ENCODE data around the gene GPX4. TPM values are rescaled to one million over a fixed set of nuclear protein-coding genes. Genes with fewer than 3 reads are reported as not detected.

GPX4 gene
- total and polyA plus RNA-seq, 2 experiments from 2014 or later, result 351 to 573 TPM

DNA sequence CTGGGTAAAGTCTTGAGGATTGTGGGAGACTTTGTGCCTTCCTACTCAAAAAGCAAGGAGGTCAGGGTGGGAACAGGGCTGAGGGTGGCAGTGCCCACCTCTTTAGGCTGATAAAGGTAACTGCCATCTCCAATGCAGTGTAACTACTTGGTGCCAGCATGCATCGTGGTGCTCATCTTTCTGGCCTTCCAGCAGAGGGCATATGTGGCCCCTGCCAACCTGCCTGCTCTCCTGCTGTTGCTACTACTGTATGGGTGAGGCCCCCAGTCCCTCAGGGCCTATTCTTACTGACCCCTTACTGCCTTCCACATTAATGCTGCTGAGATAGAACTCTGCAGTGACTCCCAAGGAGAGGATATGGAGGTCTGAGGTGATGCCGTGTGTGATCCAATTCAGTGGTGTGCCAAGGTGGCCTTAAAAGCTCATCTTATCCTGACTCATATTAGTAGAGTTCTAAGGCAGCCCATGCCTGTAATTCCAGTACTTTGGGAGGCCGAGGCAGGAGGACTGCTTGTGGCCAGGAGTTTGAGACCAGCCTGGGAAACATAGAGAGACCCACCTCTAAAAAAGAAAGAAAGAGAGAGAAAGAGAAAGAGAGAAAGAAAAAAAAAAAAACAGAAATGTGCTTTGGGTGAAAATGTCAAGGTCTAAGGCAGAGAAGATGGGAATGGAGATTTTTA, 46.5 kb upstream of the GPX4 start:
- Mint-ChIP-seq H3K4me3 (no peak overlapping the region), H3K9me3 (peaks cover 32% of the 10 kb centered on the region), H3K27me3 (ENCODE audit: insufficient read depth, low read depth, poor library complexity) (peaks cover 9% of the 10 kb centered on the region), H3K36me3 (ENCODE audit: low read depth) (peaks cover 37% of the 10 kb centered on the region), H3K4me1 (no peaks in the 10 kb centered on the region), H3K27ac (no peak overlapping the region)
- H3K27me3 ChIP-seq (ENCODE audit: insufficient read depth), result no peaks in the 10 kb centered on the region
- no peak overlapping the region for H3K4me3 ChIP-seq
- H3K79me2 ChIP-seq (replicated peaks; ENCODE audit: insufficient read depth), result no peaks in the 10 kb centered on the region
- no peaks in the 10 kb centered on the region for H3K4me1 ChIP-seq (ENCODE audit: insufficient read depth)
- ATAC-seq, result no peak
- TF ChIP-seq EZH2 (IDR thresholded peaks at IDR 0.05; ENCODE audit: low read depth, unreplicated experiment) (no peak), ZNF114 (CRISPR knock-in tag; IDR thresholded peaks at IDR 0.05) (no peak), ZNF331 (CRISPR knock-in tag; IDR thresholded peaks at IDR 0.05; ENCODE audit: low read depth) (no peak)
- TF ChIP-seq, protein P1, sequence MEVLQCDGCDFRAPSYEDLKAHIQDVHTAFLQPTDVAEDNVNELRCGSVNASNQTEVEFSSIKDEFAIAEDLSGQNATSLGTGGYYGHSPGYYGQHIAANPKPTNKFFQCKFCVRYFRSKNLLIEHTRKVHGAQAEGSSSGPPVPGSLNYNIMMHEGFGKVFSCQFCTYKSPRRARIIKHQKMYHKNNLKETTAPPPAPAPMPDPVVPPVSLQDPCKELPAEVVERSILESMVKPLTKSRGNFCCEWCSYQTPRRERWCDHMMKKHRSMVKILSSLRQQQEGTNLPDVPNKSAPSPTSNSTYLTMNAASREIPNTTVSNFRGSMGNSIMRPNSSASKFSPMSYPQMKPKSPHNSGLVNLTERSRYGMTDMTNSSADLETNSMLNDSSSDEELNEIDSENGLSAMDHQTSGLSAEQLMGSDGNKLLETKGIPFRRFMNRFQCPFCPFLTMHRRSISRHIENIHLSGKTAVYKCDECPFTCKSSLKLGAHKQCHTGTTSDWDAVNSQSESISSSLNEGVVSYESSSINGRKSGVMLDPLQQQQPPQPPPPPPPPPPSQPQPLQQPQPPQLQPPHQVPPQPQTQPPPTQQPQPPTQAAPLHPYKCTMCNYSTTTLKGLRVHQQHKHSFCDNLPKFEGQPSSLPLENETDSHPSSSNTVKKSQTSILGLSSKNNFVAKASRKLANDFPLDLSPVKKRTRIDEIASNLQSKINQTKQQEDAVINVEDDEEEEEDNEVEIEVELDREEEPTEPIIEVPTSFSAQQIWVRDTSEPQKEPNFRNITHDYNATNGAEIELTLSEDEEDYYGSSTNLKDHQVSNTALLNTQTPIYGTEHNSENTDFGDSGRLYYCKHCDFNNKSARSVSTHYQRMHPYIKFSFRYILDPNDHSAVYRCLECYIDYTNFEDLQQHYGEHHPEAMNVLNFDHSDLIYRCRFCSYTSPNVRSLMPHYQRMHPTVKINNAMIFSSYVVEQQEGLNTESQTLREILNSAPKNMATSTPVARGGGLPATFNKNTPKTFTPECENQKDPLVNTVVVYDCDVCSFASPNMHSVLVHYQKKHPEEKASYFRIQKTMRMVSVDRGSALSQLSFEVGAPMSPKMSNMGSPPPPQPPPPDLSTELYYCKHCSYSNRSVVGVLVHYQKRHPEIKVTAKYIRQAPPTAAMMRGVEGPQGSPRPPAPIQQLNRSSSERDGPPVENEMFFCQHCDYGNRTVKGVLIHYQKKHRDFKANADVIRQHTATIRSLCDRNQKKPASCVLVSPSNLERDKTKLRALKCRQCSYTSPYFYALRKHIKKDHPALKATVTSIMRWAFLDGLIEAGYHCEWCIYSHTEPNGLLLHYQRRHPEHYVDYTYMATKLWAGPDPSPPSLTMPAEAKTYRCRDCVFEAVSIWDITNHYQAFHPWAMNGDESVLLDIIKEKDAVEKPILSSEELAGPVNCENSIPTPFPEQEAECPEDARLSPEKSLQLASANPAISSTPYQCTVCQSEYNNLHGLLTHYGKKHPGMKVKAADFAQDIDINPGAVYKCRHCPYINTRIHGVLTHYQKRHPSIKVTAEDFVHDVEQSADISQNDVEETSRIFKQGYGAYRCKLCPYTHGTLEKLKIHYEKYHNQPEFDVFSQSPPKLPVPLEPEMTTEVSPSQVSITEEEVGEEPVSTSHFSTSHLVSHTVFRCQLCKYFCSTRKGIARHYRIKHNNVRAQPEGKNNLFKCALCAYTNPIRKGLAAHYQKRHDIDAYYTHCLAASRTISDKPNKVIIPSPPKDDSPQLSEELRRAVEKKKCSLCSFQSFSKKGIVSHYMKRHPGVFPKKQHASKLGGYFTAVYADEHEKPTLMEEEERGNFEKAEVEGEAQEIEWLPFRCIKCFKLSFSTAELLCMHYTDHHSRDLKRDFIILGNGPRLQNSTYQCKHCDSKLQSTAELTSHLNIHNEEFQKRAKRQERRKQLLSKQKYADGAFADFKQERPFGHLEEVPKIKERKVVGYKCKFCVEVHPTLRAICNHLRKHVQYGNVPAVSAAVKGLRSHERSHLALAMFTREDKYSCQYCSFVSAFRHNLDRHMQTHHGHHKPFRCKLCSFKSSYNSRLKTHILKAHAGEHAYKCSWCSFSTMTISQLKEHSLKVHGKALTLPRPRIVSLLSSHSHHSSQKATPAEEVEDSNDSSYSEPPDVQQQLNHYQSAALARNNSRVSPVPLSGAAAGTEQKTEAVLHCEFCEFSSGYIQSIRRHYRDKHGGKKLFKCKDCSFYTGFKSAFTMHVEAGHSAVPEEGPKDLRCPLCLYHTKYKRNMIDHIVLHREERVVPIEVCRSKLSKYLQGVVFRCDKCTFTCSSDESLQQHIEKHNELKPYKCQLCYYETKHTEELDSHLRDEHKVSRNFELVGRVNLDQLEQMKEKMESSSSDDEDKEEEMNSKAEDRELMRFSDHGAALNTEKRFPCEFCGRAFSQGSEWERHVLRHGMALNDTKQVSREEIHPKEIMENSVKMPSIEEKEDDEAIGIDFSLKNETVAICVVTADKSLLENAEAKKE (CRISPR knock-in tag; IDR thresholded peaks at IDR 0.05), result no peak
- TF ChIP-seq, protein P2, sequence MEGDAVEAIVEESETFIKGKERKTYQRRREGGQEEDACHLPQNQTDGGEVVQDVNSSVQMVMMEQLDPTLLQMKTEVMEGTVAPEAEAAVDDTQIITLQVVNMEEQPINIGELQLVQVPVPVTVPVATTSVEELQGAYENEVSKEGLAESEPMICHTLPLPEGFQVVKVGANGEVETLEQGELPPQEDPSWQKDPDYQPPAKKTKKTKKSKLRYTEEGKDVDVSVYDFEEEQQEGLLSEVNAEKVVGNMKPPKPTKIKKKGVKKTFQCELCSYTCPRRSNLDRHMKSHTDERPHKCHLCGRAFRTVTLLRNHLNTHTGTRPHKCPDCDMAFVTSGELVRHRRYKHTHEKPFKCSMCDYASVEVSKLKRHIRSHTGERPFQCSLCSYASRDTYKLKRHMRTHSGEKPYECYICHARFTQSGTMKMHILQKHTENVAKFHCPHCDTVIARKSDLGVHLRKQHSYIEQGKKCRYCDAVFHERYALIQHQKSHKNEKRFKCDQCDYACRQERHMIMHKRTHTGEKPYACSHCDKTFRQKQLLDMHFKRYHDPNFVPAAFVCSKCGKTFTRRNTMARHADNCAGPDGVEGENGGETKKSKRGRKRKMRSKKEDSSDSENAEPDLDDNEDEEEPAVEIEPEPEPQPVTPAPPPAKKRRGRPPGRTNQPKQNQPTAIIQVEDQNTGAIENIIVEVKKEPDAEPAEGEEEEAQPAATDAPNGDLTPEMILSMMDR (conservative IDR thresholded peaks at IDR 0.05; ENCODE audit: low read depth in 2 of 2), result 0 out of 4 replicates have a peak, but pooled peaks of 1 of the 2 experiments have one; percentile 12
- peak; percentile 83 for DNase-seq (ENCODE audit: low spot score)
- H3F3A ChIP-seq (replicated peaks; ENCODE audit: low read depth), result peaks cover under 1% of the 10 kb centered on the region; the same call in 1 of the 2 replicates
- peaks cover 18% of the 10 kb centered on the region for H3K36me3 ChIP-seq (ENCODE audit: insufficient read depth)
- H3K9me2 ChIP-seq (ENCODE audit: insufficient read depth), result no peaks in the 10 kb centered on the region
- no peak overlapping the region for H3K4me2 ChIP-seq
- no peak overlapping the region for H3K27ac ChIP-seq (ENCODE audit: low read depth)
- H4K20me1 ChIP-seq (replicated peaks; ENCODE audit: insufficient read depth), result no peaks in the 10 kb centered on the region
- no peak overlapping the region for H2AFZ ChIP-seq
